T-helper 2 cell treated with Interferon-gamma antibody and Interleukin-4, amounts not matched to agents 5 μg/mL and 100 μg/mL, for 36 hours (primary cell): Measurements from ENCODE around the gene IGFBP7.

ENCODE experiments used
- DNase-seq: peaks from one replicate; pipeline ENCODE4 v3.0.0; 2021; ENCODE audit warnings: low spot score
- H3K27ac Mint-ChIP-seq: one replicate; pipeline ENCODE4 v1.8.0; 2021; ENCODE audit warnings: mild to moderate bottlenecking, mixed read lengths
- H3K27me3 Mint-ChIP-seq: one replicate; pipeline ENCODE4 v1.8.0; 2021; ENCODE audit warnings: low read depth, mixed read lengths
- H3K36me3 Mint-ChIP-seq: one replicate; pipeline ENCODE4 v1.8.0; 2021; ENCODE audit warnings: low read depth, mixed read lengths
- H3K4me1 Mint-ChIP-seq: one replicate; pipeline ENCODE4 v1.8.0; 2021; ENCODE audit warnings: low read depth, mixed read lengths
- H3K4me3 Mint-ChIP-seq: one replicate; pipeline ENCODE4 v1.8.0; 2022; ENCODE audit warnings: mild to moderate bottlenecking, moderate library complexity, mixed read lengths
- H3K9me3 Mint-ChIP-seq: one replicate; pipeline ENCODE4 v1.8.0; 2021; ENCODE audit warnings: mixed read lengths

The IGFBP7 gene

GRCh38 chr4:57109847-57110639 lies at the start of gene IGFBP7:
Gene IGFBP7 (minus strand): TSS chr4:57110385. CDS start chr4:57110351, 34 bp downstream.
- Mint-ChIP-seq H3K27me3 (peaks cover 76% of the 10 kb centered on the region), H3K9me3 (no peaks in the 10 kb centered on the region), H3K27ac (no peak within 1 kb of the TSS), H3K4me3 (peak within 1 kb of the TSS; percentile 84), H3K4me1 (peaks cover 10% of the 10 kb centered on the region), H3K36me3 (no peaks in the 10 kb centered on the region)
- no peak for DNase-seq

GRCh38 chr4:57159866-57160265 lies 49.7 kb upstream of the IGFBP7 start:
- H3K4me3 Mint-ChIP-seq = no peak overlapping the region
- no peak overlapping the region for H3K27ac Mint-ChIP-seq
- H3K4me1 Mint-ChIP-seq = peaks cover 5% of the 10 kb centered on the region
- H3K9me3 Mint-ChIP-seq = no peaks in the 10 kb centered on the region
- H3K27me3 Mint-ChIP-seq = peaks cover 19% of the 10 kb centered on the region
- no peaks in the 10 kb centered on the region for H3K36me3 Mint-ChIP-seq
- no peak for DNase-seq

- H3K27ac Mint-ChIP-seq = no peak overlapping the region
- no peak for DNase-seq
- H3K9me3 Mint-ChIP-seq = no peaks in the 10 kb centered on the region
- peaks cover 5% of the 10 kb centered on the region for H3K4me1 Mint-ChIP-seq
- no peak overlapping the region for H3K4me3 Mint-ChIP-seq
- peaks cover 17% of the 10 kb centered on the region for H3K27me3 Mint-ChIP-seq
- no peaks in the 10 kb centered on the region for H3K36me3 Mint-ChIP-seq
Measured at GRCh38 chr4:57158762-57159161, 48.6 kb upstream of the IGFBP7 start.

GRCh38 chr4:57158221-57158620 lies 48.0 kb upstream of the IGFBP7 start:
- Mint-ChIP-seq H3K27me3 (peaks cover 20% of the 10 kb centered on the region), H3K4me3 (no peak overlapping the region), H3K9me3 (no peaks in the 10 kb centered on the region), H3K27ac (no peak overlapping the region), H3K4me1 (peaks cover 2% of the 10 kb centered on the region), H3K36me3 (no peaks in the 10 kb centered on the region)
- DNase-seq = no peak

- Mint-ChIP-seq H3K36me3 (no peaks in the 10 kb centered on the region), H3K9me3 (no peaks in the 10 kb centered on the region), H3K4me1 (no peaks in the 10 kb centered on the region), H3K4me3 (no peak overlapping the region), H3K27ac (no peak overlapping the region), H3K27me3 (peaks cover 17% of the 10 kb centered on the region)
- no peak for DNase-seq
Measured at GRCh38 chr4:57157596-57158137, 47.5 kb upstream of the IGFBP7 start.

GRCh38 chr4:57156242-57156990 lies 46.2 kb upstream of the IGFBP7 start:
- peaks cover 12% of the 10 kb centered on the region for H3K27me3 Mint-ChIP-seq
- no peak overlapping the region for H3K4me3 Mint-ChIP-seq
- no peak overlapping the region for H3K27ac Mint-ChIP-seq
- H3K4me1 Mint-ChIP-seq = no peaks in the 10 kb centered on the region
- no peaks in the 10 kb centered on the region for H3K36me3 Mint-ChIP-seq
- no peaks in the 10 kb centered on the region for H3K9me3 Mint-ChIP-seq
- DNase-seq = no peak

- H3K27me3 Mint-ChIP-seq = peaks cover 12% of the 10 kb centered on the region
- no peaks in the 10 kb centered on the region for H3K4me1 Mint-ChIP-seq
Measured at GRCh38 chr4:57154926-57155325, 44.7 kb upstream of the IGFBP7 start.

GRCh38 chr4:57154191-57154590 lies 44.0 kb upstream of the IGFBP7 start:
- Mint-ChIP-seq H3K27me3 (peaks cover 12% of the 10 kb centered on the region), H3K4me1 (no peaks in the 10 kb centered on the region), H3K27ac (no peak overlapping the region), H3K9me3 (no peaks in the 10 kb centered on the region), H3K4me3 (no peak overlapping the region), H3K36me3 (no peaks in the 10 kb centered on the region)
- DNase-seq = no peak

More at GRCh38 chr4:57154926-57155325, 44.7 kb upstream of the IGFBP7 start:
- Mint-ChIP-seq H3K27ac (no peak overlapping the region), H3K9me3 (no peaks in the 10 kb centered on the region), H3K4me3 (no peak overlapping the region), H3K36me3 (no peaks in the 10 kb centered on the region)
- no peak for DNase-seq

- no peak overlapping the region for H3K4me3 Mint-ChIP-seq
- no peaks in the 10 kb centered on the region for H3K9me3 Mint-ChIP-seq
- H3K36me3 Mint-ChIP-seq = no peaks in the 10 kb centered on the region
- no peak for DNase-seq
- H3K4me1 Mint-ChIP-seq = no peaks in the 10 kb centered on the region
- peaks cover 12% of the 10 kb centered on the region for H3K27me3 Mint-ChIP-seq
- no peak overlapping the region for H3K27ac Mint-ChIP-seq
Measured at GRCh38 chr4:57153207-57153606, 43.0 kb upstream of the IGFBP7 start.

GRCh38 chr4:57151481-57151880 lies 41.3 kb upstream of the IGFBP7 start:
- Mint-ChIP-seq H3K9me3 (no peaks in the 10 kb centered on the region), H3K27me3 (peaks cover 12% of the 10 kb centered on the region), H3K4me1 (no peaks in the 10 kb centered on the region), H3K36me3 (no peaks in the 10 kb centered on the region), H3K4me3 (no peak overlapping the region), H3K27ac (no peak overlapping the region)
- no peak for DNase-seq

GRCh38 chr4:57149833-57150232 lies 39.6 kb upstream of the IGFBP7 start:
- H3K27ac Mint-ChIP-seq = no peak overlapping the region
- H3K27me3 Mint-ChIP-seq = peaks cover 12% of the 10 kb centered on the region
- no peaks in the 10 kb centered on the region for H3K36me3 Mint-ChIP-seq
- DNase-seq = no peak
- no peak overlapping the region for H3K4me3 Mint-ChIP-seq
- no peaks in the 10 kb centered on the region for H3K9me3 Mint-ChIP-seq
- no peaks in the 10 kb centered on the region for H3K4me1 Mint-ChIP-seq

GRCh38 chr4:57148831-57149505 lies 38.8 kb upstream of the IGFBP7 start:
- no peaks in the 10 kb centered on the region for H3K36me3 Mint-ChIP-seq
- H3K27ac Mint-ChIP-seq = no peak overlapping the region
- no peak for DNase-seq
- H3K4me3 Mint-ChIP-seq = no peak overlapping the region
- H3K27me3 Mint-ChIP-seq = peaks cover 8% of the 10 kb centered on the region
- no peaks in the 10 kb centered on the region for H3K4me1 Mint-ChIP-seq
- no peaks in the 10 kb centered on the region for H3K9me3 Mint-ChIP-seq

- Mint-ChIP-seq H3K27ac (no peak overlapping the region), H3K36me3 (no peaks in the 10 kb centered on the region), H3K4me1 (no peaks in the 10 kb centered on the region), H3K27me3 (peaks cover 2% of the 10 kb centered on the region), H3K4me3 (no peak overlapping the region), H3K9me3 (no peaks in the 10 kb centered on the region)
- DNase-seq = no peak
Measured at GRCh38 chr4:57148177-57148576, 38.0 kb upstream of the IGFBP7 start.
